ENCODE results near the gene RPL28. TPM values are rescaled to one million over a fixed set of nuclear protein-coding genes. Genes with fewer than 3 reads are reported as not detected.
A peak's percentile ranks its signal among the peaks of the same experiment; 100 is the strongest.

The RPL28 gene
- total RNA-seq, 1 experiment from 2014 or later, result 2,816 TPM

DNA sequence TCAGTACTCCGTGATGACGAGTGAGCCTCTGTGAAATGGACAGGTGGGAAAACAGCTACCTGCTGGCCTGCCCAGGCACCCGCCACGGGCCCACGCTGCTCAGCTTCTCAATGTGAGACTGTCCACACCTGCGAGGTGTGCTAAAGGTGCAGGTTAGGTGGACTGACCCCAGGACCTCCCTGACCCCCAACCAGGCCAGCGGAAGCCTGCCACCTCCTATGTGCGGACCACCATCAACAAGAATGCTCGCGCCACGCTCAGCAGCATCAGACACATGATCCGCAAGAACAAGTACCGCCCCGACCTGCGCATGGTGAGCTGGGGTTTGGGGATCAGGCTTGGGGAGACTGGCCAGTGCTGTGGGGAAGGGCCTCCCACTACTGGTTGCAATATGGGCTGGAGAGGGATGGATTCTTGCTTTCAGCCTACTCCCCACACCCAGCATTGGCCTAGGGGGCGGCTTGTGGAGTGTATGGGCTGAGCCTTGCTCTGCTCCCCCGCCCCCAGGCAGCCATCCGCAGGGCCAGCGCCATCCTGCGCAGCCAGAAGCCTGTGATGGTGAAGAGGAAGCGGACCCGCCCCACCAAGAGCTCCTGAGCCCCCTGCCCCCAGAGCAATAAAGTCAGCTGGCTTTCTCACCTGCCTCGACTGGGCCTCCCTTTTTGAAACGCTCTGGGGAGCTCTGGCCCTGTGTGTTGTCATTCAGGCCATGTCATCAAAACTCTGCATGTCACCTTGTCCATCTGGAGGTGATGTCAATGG lies 2.2 kb downstream of the RPL28 start:
- peaks cover 77% of the 10 kb centered on the region for H3K36me3 Mint-ChIP-seq (ENCODE audit: insufficient read depth, unreplicated experiment)
- intact Hi-C loops (cut with micrococcal nuclease), result no loop called here
- TF ChIP-seq, protein P1, sequence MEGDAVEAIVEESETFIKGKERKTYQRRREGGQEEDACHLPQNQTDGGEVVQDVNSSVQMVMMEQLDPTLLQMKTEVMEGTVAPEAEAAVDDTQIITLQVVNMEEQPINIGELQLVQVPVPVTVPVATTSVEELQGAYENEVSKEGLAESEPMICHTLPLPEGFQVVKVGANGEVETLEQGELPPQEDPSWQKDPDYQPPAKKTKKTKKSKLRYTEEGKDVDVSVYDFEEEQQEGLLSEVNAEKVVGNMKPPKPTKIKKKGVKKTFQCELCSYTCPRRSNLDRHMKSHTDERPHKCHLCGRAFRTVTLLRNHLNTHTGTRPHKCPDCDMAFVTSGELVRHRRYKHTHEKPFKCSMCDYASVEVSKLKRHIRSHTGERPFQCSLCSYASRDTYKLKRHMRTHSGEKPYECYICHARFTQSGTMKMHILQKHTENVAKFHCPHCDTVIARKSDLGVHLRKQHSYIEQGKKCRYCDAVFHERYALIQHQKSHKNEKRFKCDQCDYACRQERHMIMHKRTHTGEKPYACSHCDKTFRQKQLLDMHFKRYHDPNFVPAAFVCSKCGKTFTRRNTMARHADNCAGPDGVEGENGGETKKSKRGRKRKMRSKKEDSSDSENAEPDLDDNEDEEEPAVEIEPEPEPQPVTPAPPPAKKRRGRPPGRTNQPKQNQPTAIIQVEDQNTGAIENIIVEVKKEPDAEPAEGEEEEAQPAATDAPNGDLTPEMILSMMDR (IDR thresholded peaks at IDR 0.05; ENCODE audit: unreplicated experiment), result no peak

DNA sequence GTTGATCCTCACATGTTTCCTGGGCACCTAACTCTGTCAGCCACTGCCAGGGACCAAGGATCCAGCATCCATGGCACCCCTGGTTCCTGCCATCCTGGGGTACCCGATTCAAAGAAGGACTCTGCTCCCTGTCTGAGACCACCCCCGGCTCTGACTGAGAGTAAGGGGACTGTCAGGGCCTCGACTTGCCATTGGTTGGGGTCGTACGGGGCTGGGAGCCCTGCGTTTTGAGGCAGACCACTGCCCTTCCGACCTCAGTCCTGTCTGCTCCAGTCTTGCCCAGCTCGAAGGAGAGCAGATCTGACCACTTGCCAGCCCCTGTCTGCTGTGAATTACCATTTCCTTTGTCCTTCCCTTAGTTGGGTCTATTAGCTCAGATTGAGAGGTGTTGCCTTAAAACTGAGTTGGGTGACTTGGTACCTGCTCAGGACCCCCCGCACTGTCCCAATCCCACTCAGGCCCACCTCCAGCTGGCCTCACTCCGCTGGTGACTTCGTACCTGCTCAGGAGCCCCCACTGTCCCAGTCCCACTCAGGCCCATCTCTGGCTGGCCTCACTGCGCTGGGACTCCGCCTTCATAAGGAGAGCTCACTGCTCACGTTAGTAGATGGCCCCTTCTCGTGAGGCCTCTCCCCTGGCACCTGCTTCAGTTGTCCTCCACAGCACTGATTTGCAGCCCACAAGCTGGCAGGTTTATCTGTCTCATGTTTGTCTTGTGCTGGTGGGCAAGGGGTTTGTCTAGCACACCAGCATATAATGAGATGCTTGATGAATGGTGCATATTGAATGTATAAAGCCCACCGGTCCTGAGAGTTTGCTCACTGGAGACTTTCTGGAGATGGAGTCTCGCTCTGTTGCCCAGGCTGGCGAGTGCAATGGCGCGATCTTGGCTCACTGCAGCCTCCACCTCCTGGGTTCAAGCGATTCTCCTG lies 3.9 kb downstream of the RPL28 start:
- Mint-ChIP-seq H3K9me3 (ENCODE audit: unreplicated experiment) (no peaks in the 10 kb centered on the region), H3K27ac (ENCODE audit: low read depth, unreplicated experiment) (no peak overlapping the region), H3K4me3 (ENCODE audit: unreplicated experiment) (no peak overlapping the region), H3K36me3 (ENCODE audit: insufficient read depth, unreplicated experiment) (peaks cover 77% of the 10 kb centered on the region), H3K27me3 (ENCODE audit: insufficient read depth, unreplicated experiment) (no peaks in the 10 kb centered on the region), H3K4me1 (ENCODE audit: insufficient read depth, unreplicated experiment) (peaks cover 21% of the 10 kb centered on the region)
- ChIA-PET POLR2A (interaction anchor here (0.6 to 7.2 kb wide), 5 partner anchors 18 to 702 kb away, joined by 3 to 57 read pairs (median 4); partner anchors contain the start of genes PPP6R1 and UBE2S), CTCF (interaction anchor here (0.6 to 3.2 kb wide), 9 partner anchors 29 to 169 kb away, joined by 3 to 21 read pairs (median 3); partner anchors contain the start of gene KMT5C)
- DNase-seq (ENCODE audit: unreplicated experiment), result no peak
- no TSS peak for BruUV-seq (replicated peaks)
- TF ChIP-seq, protein P1 (IDR thresholded peaks at IDR 0.05; ENCODE audit: unreplicated experiment), result no peak
- intact Hi-C loops (cut with micrococcal nuclease), result no loop called here

More for the DNA sequence above, 2.2 kb downstream of the RPL28 start:
- H3K4me3 Mint-ChIP-seq (ENCODE audit: unreplicated experiment), result peak overlapping the region; percentile 89
- no peaks in the 10 kb centered on the region for H3K27me3 Mint-ChIP-seq (ENCODE audit: insufficient read depth, unreplicated experiment)
- H3K9me3 Mint-ChIP-seq (ENCODE audit: unreplicated experiment), result no peaks in the 10 kb centered on the region
- POLR2A ChIA-PET, result interaction anchor here (0.6 to 7.2 kb wide), 10 partner anchors 12 to 255 kb away, joined by 3 to 98 read pairs (median 4); partner anchors contain the start of genes ISOC2, KMT5C and UBE2S
- BruUV-seq (replicated peaks), result no TSS peak
- CTCF ChIA-PET, result interaction anchor here (0.6 to 2.2 kb wide), 13 partner anchors 10 to 244 kb away, joined by 3 to 13 read pairs (median 4); no protein-coding TSS in a partner anchor
- no peak for DNase-seq (ENCODE audit: unreplicated experiment)
- H3K4me1 Mint-ChIP-seq (ENCODE audit: insufficient read depth, unreplicated experiment), result peaks cover 26% of the 10 kb centered on the region
- peak overlapping the region; percentile 93 for H3K27ac Mint-ChIP-seq (ENCODE audit: low read depth, unreplicated experiment)

DNA sequence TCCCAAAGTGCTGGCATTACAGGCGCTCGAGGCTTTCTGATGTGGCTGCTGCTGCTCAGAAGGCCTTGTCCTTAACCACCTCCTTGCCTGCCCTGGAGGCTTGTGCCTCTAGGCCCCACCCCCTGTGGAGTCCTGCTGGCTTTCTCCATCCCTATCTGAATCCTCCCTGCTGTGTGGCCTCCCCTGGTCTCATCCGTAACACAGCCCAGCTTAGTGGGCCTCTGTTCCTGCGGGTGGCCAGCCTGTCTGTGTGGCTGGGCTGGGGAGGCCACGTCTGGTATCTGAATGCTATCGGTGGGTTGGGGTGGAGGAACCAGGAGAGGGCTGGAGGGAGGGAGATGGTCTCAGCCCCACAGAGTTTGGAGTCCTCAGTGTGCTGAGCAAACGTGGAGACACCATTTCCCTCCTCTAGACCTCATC lies 4.7 kb downstream of the RPL28 start:
- TF ChIP-seq, protein P1 (IDR thresholded peaks at IDR 0.05; ENCODE audit: unreplicated experiment), result no peak
- ChIA-PET POLR2A (interaction anchor here (0.6 to 7.2 kb wide), 5 partner anchors 10 to 133 kb away, joined by 3 to 57 read pairs (median 5); partner anchors contain the start of genes ISOC2 and UBE2S), CTCF (interaction anchor here (0.6 to 3.2 kb wide), 8 partner anchors 28 to 1674 kb away, joined by 3 to 21 read pairs (median 4); partner anchors contain the start of gene KMT5C)
- intact Hi-C loops (cut with micrococcal nuclease), result no loop called here
- H3K9me3 Mint-ChIP-seq (ENCODE audit: unreplicated experiment), result no peaks in the 10 kb centered on the region
- DNase-seq (ENCODE audit: unreplicated experiment), result no peak
- no peaks in the 10 kb centered on the region for H3K27me3 Mint-ChIP-seq (ENCODE audit: insufficient read depth, unreplicated experiment)
- H3K27ac Mint-ChIP-seq (ENCODE audit: low read depth, unreplicated experiment), result peak overlapping the region; percentile 32
- no TSS peak for BruUV-seq (replicated peaks)
- no peak overlapping the region for H3K4me3 Mint-ChIP-seq (ENCODE audit: unreplicated experiment)
- H3K36me3 Mint-ChIP-seq (ENCODE audit: insufficient read depth, unreplicated experiment), result peaks cover 72% of the 10 kb centered on the region
- peaks cover 21% of the 10 kb centered on the region for H3K4me1 Mint-ChIP-seq (ENCODE audit: insufficient read depth, unreplicated experiment)
